ENCODE measurements around the gene TIPRL. TPM values are rescaled to one million over a fixed set of nuclear protein-coding genes. Genes with fewer than 3 reads are reported as not detected.

Gene TIPRL
- total and polyA plus RNA-seq, 9 of the 15 experiments (the other 6 are each of a cell fraction or from before 2014, with no cell fraction given): 41.4 to 90.2 (median 69.9) TPM

- intact Hi-C loops (cut with micrococcal nuclease) (no loop called here), in situ Hi-C loops (cut with MboI) (no loop called here)
- DNase-seq (ENCODE audit: extremely low read depth in 1 of 4, low spot score in 3 of 4) (no peak), ATAC-seq (peak; percentile 42), FAIRE-seq (no peak)
- TF ChIP-seq TARDBP (IDR thresholded peaks at IDR 0.05) (no peak), SMAD2 (IDR thresholded peaks at IDR 0.05; ENCODE audit: low read depth, low read length) (no peak), CTBP1 (IDR thresholded peaks at IDR 0.05; ENCODE audit: borderline replicate concordance) (no peak), ZNF780A (CRISPR knock-in tag; IDR thresholded peaks at IDR 0.05) (no peak), EZH2 (IDR thresholded peaks at IDR 0.05; ENCODE audit: borderline replicate concordance, low read depth, low read length) (no peak), ZNF253 (CRISPR knock-in tag; conservative IDR thresholded peaks at IDR 0.05) (no peak), JUND (IDR thresholded peaks at IDR 0.05; ENCODE audit: borderline replicate concordance, low read depth, low read length) (no peak), JUND (tag; IDR thresholded peaks at IDR 0.05; ENCODE audit: borderline replicate concordance, low read depth, low read length) (no peak), SMC3 (conservative IDR thresholded peaks at IDR 0.05; ENCODE audit: insufficient read depth, low read depth, low read length) (no peak), SAFB (IDR thresholded peaks at IDR 0.05; ENCODE audit: borderline replicate concordance, low read depth, low read length) (no peak), NFATC3 (IDR thresholded peaks at IDR 0.05) (no peak), CREB3 (tag; conservative IDR thresholded peaks at IDR 0.05; ENCODE audit: low read depth) (no peak), MYNN (IDR thresholded peaks at IDR 0.05) (no peak), MYNN (CRISPR knock-in tag; IDR thresholded peaks at IDR 0.05) (no peak)
- ChIA-PET CTCF (ENCODE audit: low intra/inter-chr PET ratio) (no interaction called here), POLR2A (interaction anchor here (0.9 to 2.2 kb wide), 2 partner anchors 10 to 16 kb away, joined by 5 to 6 read pairs; no protein-coding TSS in a partner anchor)
- H3K27ac ChIP-seq (ENCODE audit: extremely low read depth, low read depth, low read length): no peak overlapping the region; the same call in 2 of the 3 replicates
- H3K4me3 ChIP-seq: no peak overlapping the region
- H3K36me3 ChIP-seq (ENCODE audit: control insufficient read depth, insufficient read depth, low read length): peaks cover 75% of the 10 kb centered on the region
- H3K9me1 ChIP-seq (ENCODE audit: control insufficient read depth, insufficient read depth, low read length): no peaks in the 10 kb centered on the region
- peaks cover 0 to 5% of the 10 kb centered on the region in 2 experiments; a peak in 1 of 5 replicates for H3K4me1 ChIP-seq (replicated peaks in 1 of 2; ENCODE audit: control insufficient read depth in 2 of 2, insufficient read depth in 2 of 2, low read length in 2 of 2)
- no peak overlapping the region for H3K4me2 ChIP-seq (ENCODE audit: insufficient read depth, low read length)
- H2AFZ ChIP-seq (ENCODE audit: low read depth, low read length): no peak overlapping the region
- no peaks in the 10 kb centered on the region for H4K20me1 ChIP-seq (replicated peaks; ENCODE audit: control insufficient read depth, insufficient read depth, low read length)
- H3K27me3 ChIP-seq (ENCODE audit: control insufficient read depth in 2 of 2, insufficient read depth in 2 of 2, low read length in 2 of 2): no peaks in the 10 kb centered on the region
- H3K9ac ChIP-seq (ENCODE audit: insufficient read depth in 1 of 2, low read depth in 2 of 2, low read length in 2 of 2): no peak overlapping the region
- BruUV-seq (replicated peaks): no TSS peak
- H3K9me3 ChIP-seq (replicated peaks; ENCODE audit: control insufficient read depth, insufficient read depth, low read depth, low read length): no peaks in the 10 kb centered on the region
- no peaks in the 10 kb centered on the region for H3K79me2 ChIP-seq (ENCODE audit: control insufficient read depth, insufficient read depth, low read length)
- WGBS (ENCODE audit: insufficient coverage, low coverage, missing lambda C conversion rate): 67% methylated on average over 2 of the region's 2 CpGs
Observed at GRCh38 chr1:168243198-168243597, 64.4 kb downstream of the TIPRL start.
